GM10248 (cell line): ENCODE results near the gene SLK.

ENCODE experiments used
- CTCF ChIA-PET: fragments of 300-600 bp; sonication (Branson Sonifier 250); formaldehyde crosslinking; extraction: SDS; loops from one replicate; lab custom pipeline; 2021; ENCODE audit warnings: antibody characterized with exemption; lab: Yijun Ruan, JAX
- POLR2A ChIA-PET: fragments of 350-650 bp; sonication (Branson Sonifier 250); formaldehyde crosslinking; extraction: SDS; loops from one replicate; lab custom pipeline; 2020; ENCODE audit warnings: antibody characterized with exemption; lab: Yijun Ruan, JAX
- DNase-seq: peaks from one replicate; pipeline ENCODE4 v3.0.0; 2012; ENCODE audit errors: extremely low spot score
- CTCF ChIP-seq: IDR thresholded peaks from 2 replicates; pipeline ENCODE4 v1.5.1; 2012; ENCODE audit warnings: mild to moderate bottlenecking, low read depth; ENCODE audit errors: extremely low read depth, missing control alignments, control extremely low read depth

The SLK gene

GRCh38 chr10:103947799-103948516 is 19.0 kb upstream of the SLK start:
- ChIA-PET CTCF (no interaction called here), POLR2A (no interaction called here)
- no peak for TF ChIP-seq CTCF
- DNase-seq: no peak

GRCh38 chr10:103949728-103950127 is 17.2 kb upstream of the SLK start:
- no peak for DNase-seq
- POLR2A ChIA-PET: no interaction called here
- TF ChIP-seq CTCF: no peak
- CTCF ChIA-PET: interaction anchor here (0.6 to 1.2 kb wide), 4 partner anchors 8 to 62 kb away, joined by 3 to 4 read pairs (median 3); no protein-coding TSS in a partner anchor

GRCh38 chr10:103951183-103951582 is 15.8 kb upstream of the SLK start:
- no peak for TF ChIP-seq CTCF
- no peak for DNase-seq
- CTCF ChIA-PET: no interaction called here
- POLR2A ChIA-PET: no interaction called here

DNA sequence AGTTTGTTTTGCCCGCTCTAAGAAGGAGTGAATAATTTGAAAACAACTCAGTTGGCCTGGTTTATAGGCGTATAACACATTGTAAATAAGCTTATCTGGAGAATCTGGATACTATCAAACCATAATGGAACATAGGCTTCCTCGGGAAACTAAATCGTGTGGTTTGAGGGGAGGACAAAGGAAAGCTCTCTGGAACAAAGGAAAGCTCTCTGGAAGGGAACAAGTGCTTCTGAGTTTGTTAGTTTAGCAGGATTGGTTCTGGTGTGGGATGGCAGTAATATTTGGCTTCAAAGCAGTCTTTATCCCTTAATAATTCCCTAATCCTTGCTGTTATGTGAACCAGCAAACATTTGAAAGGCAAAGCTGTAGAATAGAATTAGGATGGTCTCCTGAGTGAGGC is 15.0 kb upstream of the SLK start:
- POLR2A ChIA-PET: no interaction called here
- DNase-seq: no peak
- CTCF ChIA-PET: interaction anchor here (0.9 to 2.5 kb wide), 3 partner anchors 10 to 12 kb away, joined by 4 to 7 read pairs (median 5); no protein-coding TSS in a partner anchor
- no peak for TF ChIP-seq CTCF

- no peak for TF ChIP-seq CTCF
- no peak for DNase-seq
- ChIA-PET CTCF (interaction anchor here (1.0 to 2.5 kb wide), 2 partner anchors 8 to 13 kb away, joined by 3 to 7 read pairs; no protein-coding TSS in a partner anchor), POLR2A (no interaction called here)
Measured at GRCh38 chr10:103954543-103954942, 12.4 kb upstream of the SLK start.

GRCh38 chr10:103958996-103959395 is 7.9 kb upstream of the SLK start:
- ChIA-PET POLR2A (no interaction called here), CTCF (interaction anchor here (1.9 kb wide), 1 partner anchor 13 kb away, joined by 4 read pairs; no protein-coding TSS in a partner anchor)
- DNase-seq: no peak
- TF ChIP-seq CTCF: no peak

DNA sequence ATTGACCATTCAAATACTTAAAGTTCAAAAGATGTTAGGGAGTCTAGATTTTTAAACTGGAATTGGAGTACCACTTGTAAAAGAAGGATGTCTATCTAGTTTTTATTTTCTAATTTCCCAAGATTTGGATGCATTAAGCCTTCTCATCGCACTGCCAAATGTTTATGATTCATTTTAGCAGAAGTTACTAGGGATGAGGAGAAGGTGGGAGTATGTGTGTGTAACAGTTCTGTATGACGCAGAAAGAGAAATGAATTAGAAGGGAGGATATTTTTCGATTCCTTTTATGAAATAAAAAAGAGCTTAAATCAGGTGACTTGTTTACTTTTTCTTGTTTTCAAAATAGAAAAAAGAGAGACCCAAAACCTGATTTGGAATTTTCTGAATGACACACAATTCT is 6.8 kb upstream of the SLK start:
- DNase-seq: no peak
- ChIA-PET POLR2A (no interaction called here), CTCF (no interaction called here)
- TF ChIP-seq CTCF: no peak
